Smooth muscle cell (in vitro differentiated cells): ENCODE measurements around the gene LY6G6D. TPM values are rescaled to one million over a fixed set of nuclear protein-coding genes. Genes with fewer than 3 reads are reported as not detected.
A peak's percentile ranks its signal among the peaks of the same experiment; 100 is the strongest.

Experiments used
- DNase-seq: peaks from one replicate; lab custom pipeline; 2025; ENCODE audit not compliant: unreplicated experiment; lab: John Stamatoyannopoulos, UW
- H2AFZ ChIP-seq: fragments of 200-600 bp; sonication (generic); 2 replicates; pipeline ENCODE4 v1.6.0; 2016; ENCODE audit warnings: antibody characterized with exemption, low read depth, mild to moderate bottlenecking
- H3F3A ChIP-seq: fragments of 200-600 bp; sonication (generic); 2 replicates; pipeline ENCODE4 v1.6.0; 2017; ENCODE audit warnings: antibody characterized with exemption, low read depth
- H3K27ac ChIP-seq: fragments of 200-600 bp; sonication (generic); 2 replicates; pipeline ENCODE4 v1.5.1; 2016; ENCODE audit warnings: low read depth, mild to moderate bottlenecking
- H3K27me3 ChIP-seq: fragments of 200-600 bp; sonication (generic); 2 replicates; pipeline ENCODE4 v1.6.1; 2016; ENCODE audit warnings: low read depth, mild to moderate bottlenecking
- H3K36me3 ChIP-seq: fragments of 200-600 bp; sonication (generic); 2 replicates; pipeline ENCODE4 v1.5.1; 2016; ENCODE audit warnings: low read depth
- H3K4me1 ChIP-seq: fragments of 200-600 bp; sonication (generic); 2 replicates; pipeline ENCODE4 v1.5.1; 2016; ENCODE audit warnings: low read depth
- H3K4me2 ChIP-seq: fragments of 200-600 bp; sonication (generic); 2 replicates; pipeline ENCODE4 v1.6.0; 2016; ENCODE audit warnings: mild to moderate bottlenecking
- H3K4me3 ChIP-seq: fragments of 200-600 bp; sonication (generic); 2 replicates; pipeline ENCODE4 v1.5.1; 2016; ENCODE audit warnings: mild to moderate bottlenecking
- H3K79me2 ChIP-seq: fragments of 200-600 bp; sonication (generic); 2 replicates; pipeline ENCODE4 v1.6.0; 2016; ENCODE audit warnings: low read depth, mild to moderate bottlenecking
- H3K9ac ChIP-seq: fragments of 200-600 bp; sonication (generic); 2 replicates; pipeline ENCODE4 v1.6.0; 2016; ENCODE audit warnings: low read depth
- H3K9me3 ChIP-seq: fragments of 200-600 bp; sonication (generic); replicated peaks from 2 replicates; pipeline ENCODE4 v1.5.1; 2016; ENCODE audit warnings: low read depth
- H4K20me1 ChIP-seq: fragments of 200-600 bp; sonication (generic); 2 replicates; pipeline ENCODE4 v1.6.0; 2016; ENCODE audit warnings: low read depth
- WGBS: methylation state at CpG from one replicate; pipeline ENCODE4 v1.1.7; 2016; ENCODE audit warnings: low lambda C conversion rate; 5-methylcytosine and 5-hydroxymethylcytosine counted together
- polyA plus RNA-seq: library from polyadenylated mRNA; unstranded; fragments of >200 nt; fragmentation: Nextera tagmentation; extraction: Ambion mirVana; gene quantifications from 2 replicates; pipeline ENCODE4 v1.2.1, GENCODE V29; 2016
- total RNA-seq: library from RNA; depleted of rRNA; stranded (reverse); fragments of >200 nt; gene quantifications from 2 replicates; pipeline ENCODE4 v1.2.3, GENCODE V29; 2014
- TF ChIP-seq, protein P1 (sequence below): fragments of 200-600 bp; sonication (generic); IDR thresholded peaks from 2 replicates; pipeline ENCODE4 v1.5.1; 2017; ENCODE audit warnings: borderline replicate concordance, mild to moderate bottlenecking, antibody characterized with exemption; ENCODE audit not compliant: insufficient read depth, poor library complexity, severe bottlenecking

Gene LY6G6D
- total and polyA plus RNA-seq, 2 experiments from 2014 or later, result not detected

DNA sequence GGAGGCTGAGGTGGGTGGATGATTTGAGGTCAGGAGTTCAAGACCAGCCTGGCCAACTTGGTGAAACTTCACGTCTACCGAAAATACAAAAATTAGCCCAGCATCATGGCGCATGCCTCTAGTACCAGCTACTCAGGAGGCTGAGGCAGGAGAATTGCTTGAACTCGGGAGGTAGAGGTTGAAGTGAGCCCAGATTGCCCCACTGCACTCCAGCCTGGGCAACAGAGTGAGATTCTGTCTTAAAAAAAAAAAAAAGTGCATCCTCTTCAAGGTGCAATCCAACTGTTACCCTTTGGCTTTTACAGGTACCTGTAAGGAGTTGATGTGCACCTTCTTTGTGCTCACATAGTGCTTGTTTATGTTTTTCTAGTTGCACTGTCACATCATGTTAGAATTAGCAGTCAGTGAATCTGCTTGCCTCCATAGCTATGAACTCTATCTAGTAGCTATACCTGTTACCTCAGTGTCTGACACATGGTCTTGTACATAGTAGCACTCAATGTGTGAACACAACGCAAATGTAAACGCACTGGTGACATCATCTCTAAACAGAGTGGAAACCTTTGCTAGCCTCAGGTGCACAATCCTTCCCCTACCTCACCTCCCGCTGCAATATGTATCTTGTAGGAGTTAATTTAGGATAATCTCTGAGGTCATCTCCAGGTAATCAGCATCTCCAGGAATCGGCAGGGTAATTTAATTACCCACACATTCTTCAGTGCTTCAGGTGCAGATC is 34.3 kb downstream of the LY6G6D start:
- H3K36me3 ChIP-seq, result no peaks in the 10 kb centered on the region
- H3K4me2 ChIP-seq, result no peak overlapping the region
- H3K4me3 ChIP-seq, result no peak overlapping the region
- H3K27me3 ChIP-seq, result no peaks in the 10 kb centered on the region
- H4K20me1 ChIP-seq, result no peaks in the 10 kb centered on the region
- TF ChIP-seq, protein P1, sequence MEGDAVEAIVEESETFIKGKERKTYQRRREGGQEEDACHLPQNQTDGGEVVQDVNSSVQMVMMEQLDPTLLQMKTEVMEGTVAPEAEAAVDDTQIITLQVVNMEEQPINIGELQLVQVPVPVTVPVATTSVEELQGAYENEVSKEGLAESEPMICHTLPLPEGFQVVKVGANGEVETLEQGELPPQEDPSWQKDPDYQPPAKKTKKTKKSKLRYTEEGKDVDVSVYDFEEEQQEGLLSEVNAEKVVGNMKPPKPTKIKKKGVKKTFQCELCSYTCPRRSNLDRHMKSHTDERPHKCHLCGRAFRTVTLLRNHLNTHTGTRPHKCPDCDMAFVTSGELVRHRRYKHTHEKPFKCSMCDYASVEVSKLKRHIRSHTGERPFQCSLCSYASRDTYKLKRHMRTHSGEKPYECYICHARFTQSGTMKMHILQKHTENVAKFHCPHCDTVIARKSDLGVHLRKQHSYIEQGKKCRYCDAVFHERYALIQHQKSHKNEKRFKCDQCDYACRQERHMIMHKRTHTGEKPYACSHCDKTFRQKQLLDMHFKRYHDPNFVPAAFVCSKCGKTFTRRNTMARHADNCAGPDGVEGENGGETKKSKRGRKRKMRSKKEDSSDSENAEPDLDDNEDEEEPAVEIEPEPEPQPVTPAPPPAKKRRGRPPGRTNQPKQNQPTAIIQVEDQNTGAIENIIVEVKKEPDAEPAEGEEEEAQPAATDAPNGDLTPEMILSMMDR, result no peak
- no peaks in the 10 kb centered on the region for H3K9me3 ChIP-seq
- no peak overlapping the region for H3K27ac ChIP-seq
- DNase-seq, result no peak
- 92% methylated on average over 8 of the region's 8 CpGs for WGBS
- H3K4me1 ChIP-seq, result peaks cover 2% of the 10 kb centered on the region
- H3K79me2 ChIP-seq, result no peaks in the 10 kb centered on the region
- H3K9ac ChIP-seq, result no peak overlapping the region
- no peak overlapping the region for H2AFZ ChIP-seq
- H3F3A ChIP-seq, result no peaks in the 10 kb centered on the region

DNA sequence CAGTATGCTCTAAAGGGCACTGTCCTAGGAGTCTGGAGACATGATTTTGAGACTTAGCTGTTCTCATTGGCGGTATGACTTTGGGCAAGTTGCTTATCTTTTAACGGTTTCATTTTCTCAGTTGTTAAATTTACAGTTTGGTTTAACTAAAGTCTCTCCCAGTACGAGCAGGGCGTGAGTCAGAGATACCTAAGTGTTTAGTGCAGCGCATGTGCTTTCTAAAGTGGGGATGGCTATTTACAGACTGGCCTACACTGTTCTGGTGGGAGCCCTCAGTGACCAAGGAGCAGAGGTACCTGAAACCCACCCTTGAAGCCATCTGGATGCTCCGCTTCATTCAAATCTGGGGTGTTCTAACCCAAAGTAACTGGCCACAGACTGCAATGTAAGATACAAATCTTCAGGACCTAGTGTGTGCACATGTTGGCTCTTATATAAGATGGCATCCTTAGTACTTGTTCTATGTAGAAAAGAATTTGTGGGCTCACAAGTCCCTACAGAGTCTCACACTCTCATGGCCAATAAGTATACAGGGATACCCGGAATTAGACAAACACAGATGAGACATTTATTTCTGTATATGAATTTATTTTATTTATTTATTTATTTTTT is 35.4 kb downstream of the LY6G6D start:
- no peak overlapping the region for H3K9ac ChIP-seq
- no peaks in the 10 kb centered on the region for H3K27me3 ChIP-seq
- no peak overlapping the region for H3K4me3 ChIP-seq
- H3K4me2 ChIP-seq, result peak overlapping the region; percentile 43
- no peak overlapping the region for H2AFZ ChIP-seq
- H3K4me1 ChIP-seq, result no peaks in the 10 kb centered on the region
- TF ChIP-seq, protein P1, result no peak
- no peaks in the 10 kb centered on the region for H3F3A ChIP-seq
- WGBS, result 56% methylated on average over 7 of the region's 7 CpGs
- no peaks in the 10 kb centered on the region for H3K36me3 ChIP-seq
- no peaks in the 10 kb centered on the region for H3K79me2 ChIP-seq
- no peaks in the 10 kb centered on the region for H4K20me1 ChIP-seq
- DNase-seq, result no peak
- H3K27ac ChIP-seq, result no peak overlapping the region
- H3K9me3 ChIP-seq, result no peaks in the 10 kb centered on the region

DNA sequence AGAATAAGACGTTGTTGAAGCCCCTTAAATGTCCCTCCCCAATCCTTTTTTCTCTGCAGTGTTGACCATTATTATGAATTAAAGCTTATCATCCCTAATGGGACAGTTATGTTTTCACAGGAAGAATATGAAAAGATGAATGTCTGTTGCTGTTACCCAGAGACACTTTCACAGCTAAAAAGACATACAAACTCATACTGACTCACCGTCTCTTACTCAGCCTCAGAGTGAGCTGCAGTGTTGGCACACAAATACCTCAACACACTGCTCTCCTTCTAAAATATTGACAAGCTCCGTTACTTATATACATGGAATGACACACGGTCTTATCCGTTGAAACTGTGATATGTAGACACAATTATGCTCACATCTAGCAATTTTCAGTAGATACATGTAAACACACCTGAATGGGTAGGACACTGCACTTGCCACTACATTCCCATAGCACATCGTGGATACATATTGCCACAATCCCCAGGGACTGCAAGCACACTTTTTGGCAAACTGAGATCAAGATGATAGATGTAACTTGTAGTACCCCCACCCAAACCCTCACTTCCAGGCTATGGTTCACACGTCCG is 37.7 kb downstream of the LY6G6D start:
- TF ChIP-seq, protein P1, result no peak
- Histone ChIP-seq H4K20me1 (no peaks in the 10 kb centered on the region), H3F3A (no peaks in the 10 kb centered on the region), H3K9ac (no peak overlapping the region), H3K36me3 (no peaks in the 10 kb centered on the region), H3K4me2 (peak overlapping the region; percentile 4), H3K9me3 (no peaks in the 10 kb centered on the region), H3K79me2 (no peaks in the 10 kb centered on the region), H3K27me3 (no peaks in the 10 kb centered on the region), H2AFZ (no peak overlapping the region), H3K27ac (peak overlapping the region; percentile 48), H3K4me3 (no peak overlapping the region), H3K4me1 (no peaks in the 10 kb centered on the region)
- no peak for DNase-seq
- WGBS, result 71% methylated on average over 8 of the region's 8 CpGs
